Activated naive CD4-positive, alpha-beta T cell (primary cell): ENCODE measurements around the gene SLC10A1.

Source experiments
- DNase-seq, 4 experiments: peaks; one replicate each; lab custom pipeline; 2025; lab: John Stamatoyannopoulos, UW

Gene SLC10A1

DNA sequence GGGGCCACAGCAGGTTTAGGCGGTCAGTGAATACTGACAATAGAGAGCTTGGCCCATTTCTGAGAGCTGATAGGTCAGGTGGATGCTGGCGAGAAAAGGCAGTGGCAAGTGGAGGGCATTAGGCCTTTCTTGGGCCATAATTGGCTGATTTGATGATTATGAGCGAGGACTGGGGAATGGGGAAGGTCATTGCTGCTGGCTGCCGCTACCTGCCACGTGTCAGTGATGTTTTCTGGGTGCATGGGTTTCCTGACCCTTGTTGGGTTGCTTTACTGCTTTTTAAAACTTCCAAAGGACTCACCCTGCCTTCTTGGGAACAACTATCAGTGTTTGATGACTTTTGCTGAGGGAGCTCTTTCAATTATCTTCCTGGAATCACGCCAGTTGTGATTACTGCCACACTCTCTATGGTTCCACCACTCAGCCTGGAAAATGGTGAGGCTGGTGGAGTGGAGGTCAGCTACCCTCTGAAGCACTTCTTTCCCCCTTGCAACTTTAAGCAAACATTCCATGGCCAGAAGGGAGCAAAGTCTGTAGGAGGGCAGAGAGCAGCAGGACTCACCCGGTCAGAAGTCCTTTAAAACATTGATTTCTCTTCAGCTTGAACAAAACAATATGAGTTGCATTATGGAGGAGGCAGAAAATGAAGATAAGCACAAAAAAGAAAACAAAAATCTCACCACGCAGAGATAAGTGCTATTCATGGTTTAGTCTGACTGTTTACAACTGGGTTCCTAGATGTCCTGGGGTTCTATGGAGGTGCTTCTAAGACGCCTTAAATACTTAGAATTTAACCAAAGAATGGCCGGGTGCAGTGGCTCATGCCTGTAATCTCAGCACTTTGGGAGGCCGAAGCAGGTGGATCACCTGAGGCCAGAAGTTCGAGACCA is 12.1 kb upstream of the SLC10A1 start:
- DNase-seq: no peak

DNA sequence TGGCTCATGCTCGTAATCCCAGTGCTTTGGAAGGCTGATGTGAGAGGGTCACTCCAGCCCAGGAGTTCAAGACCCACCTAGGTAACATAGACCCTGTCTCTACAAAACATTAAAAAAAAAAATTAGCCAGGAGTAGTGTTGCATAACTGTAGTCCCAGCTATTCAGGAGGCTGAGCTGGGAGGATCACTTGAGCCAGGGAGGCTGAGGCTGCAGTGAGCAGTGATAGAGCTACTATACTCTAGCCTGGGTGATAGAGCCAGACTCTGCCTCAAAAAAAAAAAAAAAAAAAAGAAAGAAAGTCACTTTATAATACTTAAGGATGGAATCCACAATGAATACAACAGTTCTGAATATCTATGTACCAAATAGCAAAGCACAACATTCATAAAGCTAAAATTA is 10.2 kb upstream of the SLC10A1 start:
- DNase-seq: no peak

GRCh38 chr14:69804902-69805301 is 7.9 kb upstream of the SLC10A1 start:
- no peak for DNase-seq

- no peak for DNase-seq
Observed at GRCh38 chr14:69803753-69804152, 6.7 kb upstream of the SLC10A1 start.

- DNase-seq: no peak
Observed at GRCh38 chr14:69798339-69798735, 1.3 kb upstream of the SLC10A1 start.

- DNase-seq: no peak
Observed at GRCh38 chr14:69797573-69798338, 715 bp upstream of the SLC10A1 start.

- no peak for DNase-seq
Observed at GRCh38 chr14:69795691-69796090, 1.4 kb downstream of the SLC10A1 start.

- no peak for DNase-seq
Observed at GRCh38 chr14:69794791-69795190, 2.2 kb downstream of the SLC10A1 start.

- no peak for DNase-seq
Observed at GRCh38 chr14:69792887-69793421, 4.1 kb downstream of the SLC10A1 start.

DNA sequence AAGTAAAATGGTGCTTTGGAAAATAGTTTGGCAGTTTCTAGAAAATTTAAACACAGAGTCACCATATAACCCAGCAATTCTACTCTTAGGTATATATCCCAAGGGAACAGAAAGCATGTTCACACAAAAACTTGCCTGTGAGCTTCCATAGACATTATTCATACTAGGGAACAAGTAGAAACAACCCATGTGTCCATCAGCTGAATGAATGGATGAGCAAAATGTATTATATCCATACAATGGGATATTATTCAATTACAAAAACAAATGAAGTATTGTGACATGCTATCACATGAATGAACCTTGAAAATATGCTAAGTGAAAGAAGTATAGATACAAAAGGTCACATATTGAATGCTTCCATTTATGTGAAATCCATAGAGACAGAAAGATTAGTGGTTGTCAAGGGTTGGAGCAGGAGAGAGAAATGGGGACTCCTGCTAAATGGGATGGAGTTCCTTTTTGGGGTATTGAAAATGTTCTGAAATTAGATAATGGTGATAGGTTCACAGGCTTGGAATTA is 7.9 kb downstream of the SLC10A1 start:
- DNase-seq: no peak

DNA sequence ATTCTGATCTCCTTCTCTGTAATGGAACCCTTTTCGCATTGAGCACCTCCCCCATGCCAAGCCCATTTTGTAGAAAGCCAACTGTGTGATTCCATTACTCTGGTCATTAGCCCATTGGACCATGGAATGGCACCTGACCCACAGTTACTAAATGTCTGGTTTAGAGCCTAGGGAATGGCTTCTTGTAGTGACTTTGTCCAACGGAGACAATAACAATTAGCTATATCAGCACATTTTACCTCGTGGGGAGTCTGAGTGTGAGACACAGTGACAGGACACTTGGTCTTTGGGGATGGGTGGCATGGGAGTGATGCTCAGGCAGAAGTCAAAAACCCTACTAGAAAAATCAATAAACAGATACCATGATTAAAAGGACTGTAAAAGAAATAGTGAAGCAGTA is 10.4 kb downstream of the SLC10A1 start:
- DNase-seq: no peak

DNA sequence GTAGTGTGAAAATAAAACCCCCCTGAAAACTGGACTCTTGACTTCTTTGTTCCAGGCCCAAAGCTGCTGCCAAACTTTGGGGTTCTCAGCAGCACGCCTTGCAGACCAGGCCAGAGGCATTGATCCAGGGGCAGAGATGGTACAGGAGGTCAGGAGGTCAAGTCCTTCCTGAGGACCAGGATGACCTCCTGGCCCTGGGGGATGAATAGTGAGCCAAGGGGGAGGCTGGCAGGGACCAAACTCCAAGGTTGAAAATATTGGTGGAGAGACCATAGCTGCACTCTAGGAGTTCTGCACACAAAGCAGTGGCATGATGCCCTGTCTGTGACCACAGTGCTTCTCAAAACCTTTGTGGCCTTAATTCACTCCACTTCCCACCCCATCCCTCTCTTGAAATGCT is 12.1 kb downstream of the SLC10A1 start:
- no peak for DNase-seq

DNA sequence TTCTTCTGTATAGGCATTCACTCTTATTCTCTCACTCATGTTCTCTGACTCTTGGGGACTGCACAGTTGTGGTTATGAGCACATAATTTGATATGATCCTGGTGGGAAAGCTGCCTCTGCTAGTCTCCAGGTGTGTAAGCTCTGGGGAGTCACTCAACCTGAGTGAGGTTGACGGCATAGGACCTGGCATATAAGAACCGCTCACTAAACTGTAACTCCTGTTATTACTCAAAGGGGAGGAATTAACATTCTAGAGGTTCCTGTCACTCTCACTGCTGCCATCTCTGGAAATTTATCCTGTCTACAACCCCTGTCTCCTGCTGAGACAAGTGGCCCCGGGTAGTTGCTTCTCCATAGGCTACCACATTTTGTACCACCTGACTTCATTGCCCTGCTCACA is 16.1 kb downstream of the SLC10A1 start:
- DNase-seq: no peak

DNA sequence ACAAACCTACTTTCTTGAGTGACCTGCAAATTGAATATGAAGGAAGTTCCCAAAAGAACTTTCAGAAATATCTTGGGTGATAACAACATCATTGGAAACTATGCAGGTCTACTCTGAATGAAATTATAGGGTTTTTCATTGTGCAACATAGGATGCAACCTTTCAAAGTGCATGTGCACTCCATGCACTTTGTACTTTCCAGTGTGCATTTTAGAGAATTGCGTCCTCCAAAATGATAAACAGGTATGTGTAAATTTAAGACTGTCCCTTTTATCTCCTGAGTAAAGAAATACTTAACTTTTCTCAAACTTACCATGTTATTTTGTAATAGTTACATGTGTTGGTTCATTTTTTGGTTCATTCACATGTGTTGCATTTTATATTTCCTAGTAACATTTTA is 16.9 kb downstream of the SLC10A1 start:
- DNase-seq: no peak

- DNase-seq: no peak
Observed at GRCh38 chr14:69779088-69779487, 18.0 kb downstream of the SLC10A1 start.

DNA sequence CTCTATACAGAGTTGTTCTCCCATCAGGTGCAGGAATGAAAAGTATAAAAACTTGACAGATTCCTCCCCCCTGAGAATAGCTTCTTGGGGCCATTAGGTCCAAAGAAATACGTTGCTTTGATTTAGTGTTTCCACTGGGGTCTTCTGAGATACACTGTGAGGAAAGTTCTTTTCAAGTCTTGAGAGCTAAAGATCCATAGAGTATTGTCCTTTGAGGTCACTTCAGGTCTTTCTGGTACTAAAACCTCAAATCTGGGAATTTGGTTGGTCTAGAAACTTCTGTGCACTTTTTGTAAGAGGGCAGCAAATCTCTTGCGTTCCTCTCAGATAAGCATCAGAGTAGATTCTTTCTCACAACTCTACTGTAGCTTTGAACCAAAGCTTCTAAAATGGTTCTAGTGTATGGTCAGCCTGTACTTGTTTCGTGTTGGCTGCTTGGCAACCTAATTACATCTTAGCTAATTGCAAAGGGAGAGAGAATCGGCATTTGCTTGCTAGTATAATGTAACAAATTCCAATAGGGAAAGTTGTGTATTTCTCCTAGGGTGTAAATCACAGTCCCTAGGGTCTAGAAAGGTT is 20.1 kb downstream of the SLC10A1 start:
- no peak for DNase-seq

- DNase-seq: no peak
Observed at GRCh38 chr14:69775012-69775411, 22.0 kb downstream of the SLC10A1 start.

GRCh38 chr14:69773571-69774276 is 23.3 kb downstream of the SLC10A1 start:
- DNase-seq: no peak

GRCh38 chr14:69772082-69773017 is 24.7 kb downstream of the SLC10A1 start:
- no peak for DNase-seq

DNA sequence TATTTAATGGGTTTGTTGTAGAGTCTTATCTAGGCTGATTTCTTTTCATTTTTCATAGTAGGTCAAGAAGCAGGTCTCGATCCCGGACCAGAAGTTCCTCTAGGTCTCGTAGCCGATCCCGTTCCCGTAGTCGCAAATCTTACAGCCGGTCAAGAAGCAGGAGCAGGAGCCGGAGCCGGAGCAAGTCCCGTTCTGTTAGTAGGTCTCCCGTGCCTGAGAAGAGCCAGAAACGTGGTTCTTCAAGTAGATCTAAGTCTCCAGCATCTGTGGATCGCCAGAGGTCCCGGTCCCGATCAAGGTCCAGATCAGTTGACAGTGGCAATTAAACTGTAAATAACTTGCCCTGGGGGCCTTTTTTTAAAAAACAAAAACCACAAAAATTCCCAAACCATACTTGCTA is 25.9 kb downstream of the SLC10A1 start:
- no peak for DNase-seq

DNA sequence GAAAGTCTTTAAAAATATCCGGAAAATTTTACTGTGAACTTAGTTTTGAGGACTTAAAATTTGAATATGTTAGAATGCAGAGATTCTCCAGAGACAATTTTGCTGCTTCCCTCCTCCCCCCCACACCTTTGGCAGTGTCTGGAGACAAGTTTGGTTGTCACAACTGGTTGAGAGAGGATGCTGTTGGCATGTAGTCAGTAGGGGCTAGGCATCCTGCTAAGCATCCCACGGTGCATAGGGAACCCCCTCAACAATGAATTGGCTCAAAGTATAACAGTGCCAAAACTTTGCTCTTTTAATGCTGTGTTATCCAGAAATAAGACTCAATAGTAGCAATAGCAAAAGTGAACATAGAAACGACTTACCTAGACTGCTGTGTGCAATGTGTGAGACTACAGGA is 26.5 kb downstream of the SLC10A1 start:
- DNase-seq: no peak
